HuH-7 (cell line): ENCODE measurements around the gene CCL16.
A peak's percentile ranks its signal among the peaks of the same experiment; 100 is the strongest.

Experiments used
- DNase-seq: peaks from one replicate; pipeline ENCODE4 v3.0.0; 2011; ENCODE audit warnings: low spot score

The CCL16 gene

GRCh38 chr17:35936063-35936462, 45.2 kb downstream of the CCL16 start:
- no peak for DNase-seq

DNA sequence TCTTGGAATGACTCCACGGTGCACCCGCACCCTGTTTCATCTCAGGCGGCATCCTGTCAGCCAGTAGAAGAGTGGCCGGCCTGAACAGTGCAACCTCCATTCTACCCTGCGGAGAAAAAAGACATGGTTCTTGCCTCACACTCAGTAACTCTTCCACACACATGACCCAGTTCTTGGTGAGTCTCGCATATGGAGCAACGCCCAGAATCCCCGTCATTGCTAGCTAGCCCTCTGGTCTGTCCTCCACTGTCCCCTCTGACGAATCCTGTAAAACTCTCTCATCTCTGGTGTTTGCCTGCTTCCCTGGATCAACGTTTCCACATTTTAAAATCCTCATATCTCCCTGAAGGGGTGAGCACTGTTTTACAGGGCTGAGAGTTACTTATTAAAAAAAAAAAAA, 46.5 kb downstream of the CCL16 start:
- DNase-seq = no peak

- no peak for DNase-seq
Measured at GRCh38 chr17:35932586-35932985, 48.7 kb downstream of the CCL16 start.

DNA sequence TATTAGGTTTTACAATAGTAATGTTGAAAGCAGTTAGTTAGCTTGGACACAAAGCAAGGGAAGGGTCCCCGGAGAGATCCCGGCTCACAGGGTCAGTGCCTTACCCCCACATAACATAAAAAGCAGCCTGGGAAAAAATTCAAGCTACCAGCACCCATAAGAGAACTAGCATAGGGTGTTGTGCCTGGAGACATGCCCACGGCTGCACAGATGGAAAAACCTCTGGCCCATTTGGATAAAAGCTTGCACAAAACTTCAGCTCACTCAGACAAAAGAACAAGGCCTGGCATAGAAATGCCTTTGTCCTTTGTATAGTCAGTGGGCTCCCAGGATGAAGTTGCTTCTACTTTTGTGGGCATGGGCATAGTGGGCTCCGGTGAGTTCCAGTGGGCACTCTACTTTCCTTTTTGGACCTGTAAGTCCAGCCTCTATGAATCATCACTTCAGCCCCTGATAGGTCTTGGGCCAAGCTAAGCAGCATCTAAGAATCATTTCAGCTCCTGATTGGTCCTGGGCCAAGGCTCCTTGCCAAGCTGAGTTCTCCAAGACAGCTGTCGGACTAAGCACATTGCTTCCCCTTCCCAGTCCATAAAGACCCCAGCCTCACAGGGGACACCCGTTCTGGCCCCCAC, 49.4 kb downstream of the CCL16 start:
- DNase-seq = no peak

GRCh38 chr17:35930211-35931065, 50.9 kb downstream of the CCL16 start, which contains the start of gene RDM1:
TSS of gene RDM1 (minus strand) at chr17:35930773. CDS start at chr17:35930727, 46 bp downstream.
- DNase-seq = peak; percentile 29

- DNase-seq = no peak
Measured at GRCh38 chr17:35927714-35928113, 53.6 kb downstream of the CCL16 start.
